NCI-H446 (cell line): Measurements from ENCODE around the gene RNGTT.
"Not testable (repeated sequence)": the region's sequence is repeated elsewhere in the genome, so short reads cannot be mapped to it uniquely, and the experiment has no call there.

ENCODE experiments used
- DNase-seq, 2 experiments: peaks; one replicate each; lab custom pipeline; 2025; lab: John Stamatoyannopoulos, UW

The RNGTT gene

DNA sequence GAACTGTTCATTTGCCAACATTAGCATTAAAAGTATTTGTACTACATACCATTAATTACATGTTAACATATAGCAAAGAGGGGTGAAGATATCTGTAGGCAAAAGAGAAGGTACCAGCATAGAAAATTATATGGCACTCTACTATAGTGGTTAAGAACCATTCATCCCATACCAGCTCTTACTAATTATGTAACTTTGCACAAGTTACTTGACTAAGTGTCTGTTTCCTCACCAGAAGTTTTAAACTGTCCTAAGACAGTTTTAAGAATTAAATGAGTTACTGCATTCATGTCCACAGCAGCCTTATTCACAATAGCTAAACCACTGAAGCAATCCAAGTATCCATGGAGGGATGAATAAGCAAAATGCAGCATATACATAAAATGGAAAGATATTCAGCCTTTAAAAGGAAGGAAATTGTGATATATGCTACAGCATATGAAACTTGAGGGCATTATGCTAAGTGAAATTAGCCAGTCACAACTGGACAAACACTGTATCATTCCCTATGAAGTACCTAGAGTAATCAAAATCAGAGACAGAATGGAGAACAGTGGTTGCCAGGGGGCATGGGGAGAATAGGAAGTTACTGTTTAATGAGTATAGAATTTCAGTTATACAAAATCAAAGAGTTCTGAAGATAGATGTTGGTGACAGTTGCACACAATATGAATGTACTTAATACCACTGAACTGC lies 98.9 kb downstream of the RNGTT start:
- no peak for DNase-seq

GRCh38 chr6:88860310-88860709 lies 103.1 kb downstream of the RNGTT start:
- no peak for DNase-seq

- no peak for DNase-seq
Observed at GRCh38 chr6:88858455-88858854, 105.0 kb downstream of the RNGTT start.

DNA sequence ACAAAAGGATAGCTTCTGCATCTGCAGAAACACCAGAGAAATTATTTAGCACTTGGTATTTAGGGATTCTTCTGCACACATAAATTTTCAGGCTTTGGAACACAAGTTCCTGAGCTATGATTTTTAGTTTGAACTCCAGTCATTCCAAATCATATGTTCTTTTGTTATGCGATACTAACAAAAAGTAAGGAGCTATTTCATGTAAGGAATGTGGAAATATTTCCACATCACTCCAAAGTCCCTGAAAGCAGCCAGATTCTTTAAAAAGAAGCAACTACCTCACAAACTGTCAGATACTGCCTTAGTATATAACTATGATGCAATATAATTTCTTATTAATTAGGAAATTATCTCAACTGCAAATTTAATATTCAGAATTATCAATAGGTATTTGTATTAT lies 106.9 kb downstream of the RNGTT start:
- DNase-seq, result no peak

- DNase-seq, result peak; percentile 66 to 88
Observed at GRCh38 chr6:88855541-88856147, 107.8 kb downstream of the RNGTT start.

DNA sequence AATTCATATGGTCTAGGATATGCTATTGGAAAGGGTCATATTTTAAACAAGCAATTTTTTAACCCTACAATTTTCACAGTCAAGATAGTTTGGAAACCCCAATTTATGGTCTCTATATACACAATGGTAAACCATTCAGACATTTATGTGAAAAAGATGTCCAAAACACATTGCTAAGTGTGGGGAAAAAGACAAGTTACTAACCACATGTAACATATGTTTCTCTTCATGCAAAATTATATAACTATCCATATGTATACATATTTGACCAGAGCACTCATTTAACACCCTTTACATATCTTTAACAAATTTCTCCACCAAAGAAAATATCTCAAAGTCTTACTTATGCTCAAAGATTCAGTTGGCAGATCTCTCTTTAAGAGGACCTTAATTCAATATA lies 110.6 kb downstream of the RNGTT start:
- no peak for DNase-seq

DNA sequence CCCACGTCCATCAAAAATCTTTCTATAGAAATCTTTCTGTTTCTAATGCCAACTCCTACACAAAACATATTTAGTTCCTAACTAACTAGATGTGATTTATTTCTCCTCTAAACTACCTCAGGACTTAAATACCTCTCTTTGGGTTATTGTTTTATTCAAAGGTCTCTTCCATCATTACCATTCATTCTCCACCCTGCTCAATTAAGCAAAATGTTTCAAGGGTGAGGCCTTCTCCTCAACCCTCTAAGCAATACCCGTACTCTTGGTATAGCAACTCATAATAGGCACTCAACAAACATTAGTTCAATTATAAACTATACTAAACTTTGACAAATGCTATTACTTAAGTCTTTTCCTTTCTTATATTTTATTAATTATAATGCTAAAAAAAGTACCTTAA lies 111.4 kb downstream of the RNGTT start:
- no peak for DNase-seq

DNA sequence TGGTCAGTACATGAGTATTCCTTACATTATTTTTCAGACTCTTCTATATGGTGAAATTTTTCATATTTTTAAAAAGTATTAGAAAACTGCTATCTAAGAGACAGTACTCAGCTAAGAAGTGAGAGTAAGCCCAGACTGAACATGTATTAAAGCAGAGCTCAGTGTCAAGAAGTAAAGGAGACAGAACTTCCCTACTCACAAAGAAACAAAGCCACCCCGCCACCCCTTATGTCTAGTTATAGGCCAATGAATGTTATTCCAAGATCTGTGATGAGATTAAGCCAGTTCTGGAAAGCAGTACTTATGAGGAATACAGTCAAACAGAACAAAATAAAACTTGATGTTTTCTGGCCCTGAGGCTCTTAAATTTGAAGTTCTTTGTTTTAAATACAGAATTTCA lies 114.5 kb downstream of the RNGTT start:
- DNase-seq, result no peak

DNA sequence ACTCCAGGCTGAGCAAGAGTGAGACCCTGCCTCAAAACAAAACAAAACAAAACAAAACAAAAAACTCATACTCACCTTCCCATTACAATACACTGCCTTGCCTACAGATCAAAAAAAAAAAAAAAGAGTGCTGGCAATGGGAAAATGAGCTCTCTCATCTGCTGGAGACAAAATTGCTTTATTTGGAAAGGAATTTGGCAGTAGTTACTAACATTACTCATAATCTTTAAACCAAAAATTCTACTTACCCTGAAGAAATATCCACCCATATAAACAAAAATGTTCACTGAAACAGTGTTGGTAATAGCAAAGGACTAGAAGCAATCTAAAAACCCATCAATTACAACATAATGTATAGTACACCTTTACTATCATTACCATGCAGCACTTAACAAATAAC lies 120.4 kb downstream of the RNGTT start:
- peak in 1 of 2 experiments; percentile 7 for DNase-seq

DNA sequence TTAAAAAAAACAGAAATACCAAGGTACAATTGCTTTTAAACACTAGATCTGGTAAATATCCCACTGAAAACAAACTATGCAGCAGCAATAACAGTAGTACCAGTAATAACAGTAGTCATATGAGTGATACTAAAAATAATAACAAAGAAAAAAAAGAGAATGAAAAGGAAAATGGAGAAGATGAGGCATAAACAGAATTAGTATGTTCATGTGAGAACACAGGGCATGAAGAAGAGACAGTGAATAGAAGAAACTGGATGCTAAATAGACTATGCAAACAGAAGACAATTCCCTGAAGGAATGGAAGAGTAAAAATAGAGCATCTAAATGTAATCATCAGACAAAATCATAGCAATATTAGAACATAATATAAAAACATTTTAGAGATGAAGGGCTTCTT lies 121.1 kb downstream of the RNGTT start:
- DNase-seq, result no peak

DNA sequence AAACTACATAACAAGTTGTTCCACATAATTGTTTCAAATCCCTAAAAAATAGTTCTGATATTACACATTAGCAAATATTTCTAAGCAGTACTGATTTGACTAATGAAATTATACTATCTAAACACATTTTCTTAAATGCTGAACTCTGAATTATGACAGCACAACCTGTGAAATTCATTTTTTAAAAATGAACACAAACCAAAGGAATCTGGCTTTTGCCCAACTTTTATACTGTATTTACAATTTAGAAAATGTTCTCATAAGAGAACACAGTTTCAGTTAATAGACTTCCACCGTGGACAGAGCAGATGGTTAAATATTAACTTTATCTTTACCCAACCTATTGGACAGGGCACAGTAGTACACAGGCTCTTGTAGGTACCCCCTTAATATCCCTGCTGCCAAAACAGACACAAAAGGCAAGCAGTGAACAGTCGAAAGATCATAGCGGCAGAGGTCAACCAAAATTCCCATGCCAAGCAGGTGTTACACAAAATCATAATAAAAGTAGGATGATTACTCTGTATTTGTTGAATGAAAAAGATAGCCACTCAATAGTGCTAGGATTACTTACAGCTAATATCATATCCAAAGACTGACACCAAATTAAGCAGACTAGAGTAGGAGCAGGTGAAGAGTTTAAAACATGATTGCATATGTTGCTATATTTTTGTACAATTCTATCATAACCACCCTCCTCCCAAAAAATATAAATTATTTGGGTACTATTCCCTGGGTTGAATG lies 122.5 kb downstream of the RNGTT start:
- DNase-seq, result no peak

DNA sequence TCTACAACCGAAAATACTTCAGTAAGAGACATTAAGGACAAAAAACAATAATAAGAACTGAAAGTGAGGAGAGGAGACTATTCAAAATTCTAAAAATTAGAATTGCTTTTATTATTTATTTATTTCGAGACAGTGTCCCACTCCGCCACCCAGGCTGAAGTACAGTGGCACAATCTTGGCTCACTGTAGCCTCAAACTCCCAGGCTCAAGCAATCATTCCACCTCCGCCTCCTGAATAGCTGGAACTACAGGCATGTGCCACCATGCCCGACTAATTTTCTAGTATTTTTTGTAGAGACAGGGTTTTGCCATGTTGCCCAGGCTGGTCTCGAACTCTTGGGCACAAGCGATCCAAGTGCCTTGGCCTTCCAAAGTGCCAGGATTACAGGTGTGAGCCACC lies 123.1 kb downstream of the RNGTT start:
- DNase-seq, result no peak

GRCh38 chr6:88839280-88839679 lies 124.1 kb downstream of the RNGTT start:
- DNase-seq, result no peak

- DNase-seq, result no peak
Observed at GRCh38 chr6:88835210-88835609, 128.2 kb downstream of the RNGTT start.

DNA sequence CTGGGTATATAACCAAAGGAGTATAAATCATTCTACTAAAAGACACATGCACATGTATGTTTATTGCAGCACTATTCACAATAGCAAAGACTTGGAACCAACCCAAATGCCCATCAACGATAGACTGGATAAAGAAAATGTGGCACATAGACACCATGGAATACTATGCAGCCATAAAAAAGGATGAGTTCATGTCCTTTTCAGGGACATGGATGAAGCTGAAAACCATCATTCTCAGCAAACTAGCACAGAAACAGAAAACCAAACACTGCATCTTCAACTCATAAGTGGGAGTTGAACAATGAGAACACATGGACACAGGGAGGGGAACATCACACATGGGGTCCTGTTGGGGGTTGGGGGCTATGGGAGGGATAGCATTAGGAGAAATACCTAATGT lies 130.3 kb downstream of the RNGTT start:
- DNase-seq, result not testable (repeated sequence)

- not testable (repeated sequence) for DNase-seq
Observed at GRCh38 chr6:88827599-88827998, 135.8 kb downstream of the RNGTT start.

DNA sequence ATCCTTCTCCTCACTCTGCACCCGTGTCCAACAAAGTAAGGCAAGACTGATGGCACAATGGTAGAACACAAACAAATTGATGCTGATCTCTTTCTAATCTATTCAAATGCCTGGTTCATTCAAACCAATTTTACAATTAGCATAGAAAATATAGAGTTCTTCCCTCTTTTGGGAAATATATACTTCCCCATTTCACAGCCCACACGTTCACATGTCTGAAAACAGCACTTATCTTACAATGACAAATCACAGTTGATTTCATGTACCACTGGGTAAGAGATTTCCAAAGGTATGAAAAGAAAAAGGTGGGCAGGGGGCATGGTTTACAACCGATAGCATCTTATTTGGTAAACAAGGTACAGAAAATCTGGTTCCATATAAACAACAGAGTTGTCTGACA lies 137.6 kb downstream of the RNGTT start:
- DNase-seq, result no peak

DNA sequence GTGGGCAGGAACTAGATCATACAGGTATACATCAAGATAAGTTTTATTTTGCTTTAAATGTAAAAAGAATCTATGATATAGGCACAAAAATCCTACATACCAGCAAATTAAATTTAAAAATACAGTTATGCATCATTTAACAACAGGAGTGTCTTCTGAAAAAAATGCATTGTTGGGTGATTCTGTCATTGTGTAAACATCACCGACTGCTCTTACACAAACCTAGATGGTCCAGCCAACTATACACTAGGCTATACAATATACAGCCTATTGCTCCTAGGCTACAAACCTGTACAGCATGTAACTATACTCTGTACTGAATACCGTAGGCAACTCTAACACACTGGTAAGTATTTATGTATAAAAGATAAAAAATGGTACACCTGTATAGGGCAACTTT lies 139.4 kb downstream of the RNGTT start:
- DNase-seq, result no peak

DNA sequence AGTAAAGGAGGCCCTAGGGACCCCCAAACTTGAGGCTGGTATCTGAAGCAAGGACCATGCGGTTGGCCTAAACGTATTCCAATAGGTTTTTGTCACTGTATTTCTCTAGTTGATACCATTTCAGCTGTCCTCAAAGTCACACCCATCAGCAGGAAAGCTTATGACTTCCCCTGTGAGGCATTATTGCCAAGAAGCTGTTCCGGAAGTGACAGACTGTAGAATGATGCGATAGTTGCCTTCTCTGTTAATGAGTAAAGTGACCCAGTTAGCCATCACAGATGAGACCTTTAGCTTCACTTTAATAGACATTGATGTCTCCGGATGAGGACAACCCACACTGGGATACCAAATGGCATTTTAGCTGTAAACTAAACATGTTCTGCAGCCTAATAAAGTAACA lies 147.9 kb downstream of the RNGTT start:
- no peak for DNase-seq

DNA sequence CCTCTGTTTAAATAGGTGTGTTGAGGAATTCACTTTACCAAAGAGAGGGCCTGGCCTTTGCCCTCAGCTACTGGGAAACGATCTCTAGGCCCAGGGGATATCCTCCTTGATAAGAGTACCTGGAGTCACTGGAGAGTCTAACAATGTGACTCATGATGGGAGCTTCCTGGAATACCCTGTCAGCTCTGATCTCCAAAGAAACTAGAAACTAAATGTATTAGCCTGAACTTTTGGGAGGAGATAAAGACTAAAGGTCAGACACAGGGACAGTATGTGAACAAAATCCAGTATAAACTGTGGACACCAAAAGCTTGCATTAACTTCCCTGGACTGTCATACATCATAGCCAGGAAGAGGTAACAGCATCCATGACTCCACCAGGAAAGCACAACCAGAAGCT lies 148.5 kb downstream of the RNGTT start:
- no peak for DNase-seq

GRCh38 chr6:88813045-88813444 lies 150.4 kb downstream of the RNGTT start:
- no peak for DNase-seq

GRCh38 chr6:88810701-88811100 lies 152.7 kb downstream of the RNGTT start:
- DNase-seq, result no peak

- DNase-seq, result no peak
Observed at GRCh38 chr6:88810089-88810488, 153.3 kb downstream of the RNGTT start.
